Effector memory CD4-positive, alpha-beta T cell (primary cell): ENCODE measurements around the gene GZF1.

Experiments used
- DNase-seq, 3 donors: peaks; one replicate each; pipeline ENCODE4 v3.0.0-alpha.2; 2020
- H3K27ac ChIP-seq: 2 replicates; pipeline ENCODE4 v1.7.0; 2013; ENCODE audit warnings: mild to moderate bottlenecking, low read length, moderate library complexity; ENCODE audit not compliant: insufficient read depth, poor library complexity, severe bottlenecking
- H3K27me3 ChIP-seq: replicated peaks from 2 replicates; pipeline ENCODE4 v1.7.0; 2013; ENCODE audit warnings: mild to moderate bottlenecking, low read length; ENCODE audit not compliant: insufficient read depth, control insufficient read depth, poor library complexity, severe bottlenecking
- H3K36me3 ChIP-seq: 2 replicates; pipeline ENCODE4 v1.7.0; 2013; ENCODE audit warnings: mild to moderate bottlenecking, low read length, moderate library complexity; ENCODE audit not compliant: control insufficient read depth, insufficient read depth
- H3K4me1 ChIP-seq: 2 replicates; pipeline ENCODE4 v1.7.0; 2013; ENCODE audit warnings: low read length, mild to moderate bottlenecking; ENCODE audit not compliant: control insufficient read depth, insufficient read depth, poor library complexity, severe bottlenecking
- H3K4me3 ChIP-seq: 2 replicates; pipeline ENCODE4 v1.7.0; 2013; ENCODE audit warnings: low read length, low read depth, mild to moderate bottlenecking; ENCODE audit not compliant: insufficient read depth, poor library complexity, severe bottlenecking
- H3K9me3 ChIP-seq: 2 replicates; pipeline ENCODE4 v1.7.0; 2013; ENCODE audit warnings: mild to moderate bottlenecking, low read length, moderate library complexity; ENCODE audit not compliant: control insufficient read depth

Gene GZF1

DNA sequence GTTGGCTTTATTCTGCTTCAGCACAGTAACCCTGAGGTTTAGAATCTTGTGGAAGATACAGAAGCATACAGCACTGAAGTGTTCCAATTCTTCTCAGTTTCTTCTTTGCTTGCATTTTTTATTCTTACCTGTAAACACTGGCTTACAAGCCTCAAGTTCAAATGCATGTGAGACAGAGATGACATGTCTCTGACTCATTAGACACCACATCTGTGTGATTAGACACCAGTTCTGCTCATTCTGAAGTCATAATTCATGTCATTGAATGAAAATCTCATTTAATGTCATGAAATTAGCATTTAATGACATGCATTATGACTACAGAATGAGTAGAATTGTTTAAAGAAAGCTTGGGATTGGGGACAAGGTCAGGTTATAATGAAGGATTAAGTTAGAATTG lies 5.8 kb downstream of the GZF1 start:
- H3K9me3 ChIP-seq: no peaks in the 10 kb centered on the region
- no peak for DNase-seq
- H3K4me1 ChIP-seq: peaks cover 13% of the 10 kb centered on the region
- H3K27ac ChIP-seq: no peak overlapping the region
- H3K4me3 ChIP-seq: no peak overlapping the region
- peaks cover 34% of the 10 kb centered on the region for H3K36me3 ChIP-seq
- no peaks in the 10 kb centered on the region for H3K27me3 ChIP-seq

DNA sequence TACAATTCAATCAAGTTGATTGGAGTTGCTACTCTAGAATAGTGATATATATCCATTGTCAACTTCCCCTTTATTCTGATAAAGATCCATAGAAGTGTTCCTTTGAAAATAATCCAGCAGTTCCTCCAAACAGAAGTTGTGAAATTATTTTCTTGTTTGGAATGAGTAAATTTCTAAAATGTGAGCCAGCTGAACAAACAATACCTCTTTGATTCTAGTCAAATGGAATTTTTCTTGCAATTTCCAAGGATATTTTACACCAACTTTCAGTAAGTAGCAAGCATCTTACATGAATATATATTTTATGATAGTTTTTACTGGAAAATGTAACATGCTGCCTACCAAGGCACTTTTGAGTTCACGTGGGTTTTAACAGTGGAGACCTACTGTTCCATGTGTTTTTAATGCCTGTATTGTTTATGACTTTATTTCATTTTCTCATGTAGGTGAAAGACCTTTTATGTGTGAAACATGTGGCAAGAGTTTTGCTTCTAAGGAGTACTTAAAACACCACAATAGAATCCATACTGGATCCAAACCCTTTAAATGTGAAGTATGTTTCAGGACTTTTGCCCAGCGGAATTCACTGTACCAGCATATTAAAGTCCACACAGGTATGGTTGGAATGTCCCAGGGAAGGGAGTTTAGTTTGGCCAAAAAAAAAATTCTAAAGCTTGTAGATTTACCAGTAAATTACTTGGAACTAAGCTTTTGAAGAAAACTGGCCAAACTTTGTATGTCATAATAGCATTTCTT lies 6.5 kb downstream of the GZF1 start:
- Histone ChIP-seq H3K4me3 (no peak overlapping the region), H3K4me1 (peaks cover 8% of the 10 kb centered on the region), H3K36me3 (peaks cover 41% of the 10 kb centered on the region), H3K27ac (no peak overlapping the region), H3K27me3 (no peaks in the 10 kb centered on the region), H3K9me3 (no peaks in the 10 kb centered on the region)
- DNase-seq: no peak

- Histone ChIP-seq H3K27me3 (no peaks in the 10 kb centered on the region), H3K27ac (no peak overlapping the region), H3K36me3 (peaks cover 47% of the 10 kb centered on the region), H3K4me1 (peaks cover 8% of the 10 kb centered on the region), H3K4me3 (no peak overlapping the region), H3K9me3 (no peaks in the 10 kb centered on the region)
- DNase-seq: no peak
These were observed 7.3 kb downstream of the GZF1 start for GRCh38 chr20:23369072-23369823.

DNA sequence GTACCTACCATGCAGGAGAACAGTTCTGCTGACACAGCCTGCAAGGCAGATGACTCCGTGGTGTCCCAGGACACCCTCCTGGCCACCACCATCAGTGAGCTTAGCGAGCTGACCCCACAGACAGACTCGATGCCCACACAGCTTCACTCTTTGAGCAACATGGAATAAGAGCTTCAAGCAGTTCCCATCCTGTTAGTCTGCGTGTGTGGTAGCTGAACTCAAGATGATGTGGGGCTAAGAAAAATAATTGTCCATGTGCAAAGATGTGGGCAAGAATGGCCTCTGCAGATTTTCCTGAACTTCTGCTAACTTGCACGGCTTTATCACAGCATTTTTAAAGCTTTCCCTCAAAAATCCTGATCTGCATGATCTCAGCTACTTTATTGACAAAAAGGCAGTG lies 8.3 kb downstream of the GZF1 start:
- no peak overlapping the region for H3K27ac ChIP-seq
- no peaks in the 10 kb centered on the region for H3K9me3 ChIP-seq
- H3K4me3 ChIP-seq: no peak overlapping the region
- peaks cover 8% of the 10 kb centered on the region for H3K4me1 ChIP-seq
- DNase-seq: no peak
- H3K27me3 ChIP-seq: no peaks in the 10 kb centered on the region
- peaks cover 47% of the 10 kb centered on the region for H3K36me3 ChIP-seq

GRCh38 chr20:23370873-23371272 lies 8.9 kb downstream of the GZF1 start:
- H3K27me3 ChIP-seq: no peaks in the 10 kb centered on the region
- H3K4me1 ChIP-seq: peaks cover 2% of the 10 kb centered on the region
- no peak for DNase-seq
- H3K36me3 ChIP-seq: peaks cover 52% of the 10 kb centered on the region
- H3K27ac ChIP-seq: no peak overlapping the region
- no peak overlapping the region for H3K4me3 ChIP-seq
- no peaks in the 10 kb centered on the region for H3K9me3 ChIP-seq

- no peak for DNase-seq
- no peak overlapping the region for H3K27ac ChIP-seq
- H3K4me3 ChIP-seq: no peak overlapping the region
- no peaks in the 10 kb centered on the region for H3K4me1 ChIP-seq
- H3K9me3 ChIP-seq: no peaks in the 10 kb centered on the region
- no peaks in the 10 kb centered on the region for H3K27me3 ChIP-seq
- peaks cover 55% of the 10 kb centered on the region for H3K36me3 ChIP-seq
These were observed 9.5 kb downstream of the GZF1 start for GRCh38 chr20:23371496-23371895.

DNA sequence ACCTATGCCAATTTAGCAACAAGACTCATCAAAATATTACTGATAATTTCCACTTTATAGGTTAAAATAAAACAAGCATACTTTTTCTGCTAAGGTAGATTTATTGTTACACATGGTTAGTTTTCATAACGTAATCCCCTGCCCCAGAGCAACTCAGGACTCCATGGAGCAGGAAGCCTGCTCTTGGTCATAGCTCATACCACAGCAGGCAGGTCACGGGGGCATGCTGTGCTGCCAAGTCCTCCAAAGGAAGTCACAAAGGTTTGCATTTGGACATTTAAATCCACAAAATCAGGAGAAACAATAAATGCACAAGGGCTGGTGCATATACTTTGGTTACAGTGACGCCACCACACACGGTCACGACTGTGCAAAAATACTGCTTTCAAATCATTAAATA lies 12.5 kb downstream of the GZF1 start:
- no peaks in the 10 kb centered on the region for H3K27me3 ChIP-seq
- no peak overlapping the region for H3K4me3 ChIP-seq
- no peak for DNase-seq
- H3K9me3 ChIP-seq: no peaks in the 10 kb centered on the region
- no peaks in the 10 kb centered on the region for H3K4me1 ChIP-seq
- H3K36me3 ChIP-seq: peaks cover 58% of the 10 kb centered on the region
- no peak overlapping the region for H3K27ac ChIP-seq

DNA sequence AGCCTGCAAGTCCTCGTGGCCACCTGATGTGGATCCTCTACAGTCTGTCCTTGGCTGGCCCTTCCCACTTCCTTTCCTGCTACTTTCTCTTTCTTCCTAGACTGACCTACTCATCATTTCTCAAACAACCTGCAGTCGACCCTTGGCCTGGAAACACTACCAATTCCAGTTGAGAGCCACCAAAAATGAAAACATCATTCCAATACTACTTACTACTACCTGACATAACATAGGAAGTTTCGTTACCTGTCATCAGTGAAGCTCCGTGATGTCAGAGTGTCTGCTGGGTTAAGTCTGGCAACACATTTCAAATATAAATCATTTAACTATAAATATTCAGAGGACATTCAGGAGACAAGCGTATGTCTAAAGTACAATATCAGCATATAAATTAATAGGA lies 13.8 kb downstream of the GZF1 start:
- DNase-seq: no peak
- peaks cover 47% of the 10 kb centered on the region for H3K36me3 ChIP-seq
- H3K9me3 ChIP-seq: no peaks in the 10 kb centered on the region
- no peaks in the 10 kb centered on the region for H3K27me3 ChIP-seq
- no peaks in the 10 kb centered on the region for H3K4me1 ChIP-seq
- H3K4me3 ChIP-seq: no peak overlapping the region
- H3K27ac ChIP-seq: no peak overlapping the region

DNA sequence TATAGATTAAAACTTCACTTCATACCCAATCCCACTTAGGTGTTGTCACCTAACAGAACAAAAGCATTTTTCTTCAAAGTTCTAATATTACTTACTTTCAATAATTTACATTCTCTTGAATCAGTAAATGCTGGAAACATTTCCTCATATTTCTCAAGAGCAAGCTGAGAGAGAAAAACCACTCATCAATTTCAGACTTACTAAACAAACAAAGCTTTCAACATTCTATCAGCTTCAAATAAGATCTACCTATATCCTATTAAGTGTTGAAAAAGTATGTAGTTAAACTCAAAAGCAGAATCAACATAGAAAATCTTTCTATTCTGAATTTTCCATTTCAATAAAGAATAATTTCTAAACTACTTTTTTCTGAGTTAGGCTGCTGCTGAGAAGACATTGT lies 17.8 kb downstream of the GZF1 start:
- H3K27ac ChIP-seq: no peak overlapping the region
- H3K36me3 ChIP-seq: peaks cover 25% of the 10 kb centered on the region
- no peaks in the 10 kb centered on the region for H3K9me3 ChIP-seq
- no peaks in the 10 kb centered on the region for H3K27me3 ChIP-seq
- H3K4me3 ChIP-seq: no peak overlapping the region
- no peak for DNase-seq
- no peaks in the 10 kb centered on the region for H3K4me1 ChIP-seq

- H3K36me3 ChIP-seq: peaks cover 14% of the 10 kb centered on the region
- no peak overlapping the region for H3K4me3 ChIP-seq
- DNase-seq: no peak
- H3K27me3 ChIP-seq: no peaks in the 10 kb centered on the region
- no peak overlapping the region for H3K27ac ChIP-seq
- no peaks in the 10 kb centered on the region for H3K9me3 ChIP-seq
- H3K4me1 ChIP-seq: no peaks in the 10 kb centered on the region
These were observed 19.9 kb downstream of the GZF1 start for GRCh38 chr20:23381876-23382275.
